KG1 (cell line): ENCODE measurements around the gene USP54.

Experiments used
- DNase-seq: peaks from one replicate; lab custom pipeline; 2025; lab: John Stamatoyannopoulos, UW

The USP54 gene

DNA sequence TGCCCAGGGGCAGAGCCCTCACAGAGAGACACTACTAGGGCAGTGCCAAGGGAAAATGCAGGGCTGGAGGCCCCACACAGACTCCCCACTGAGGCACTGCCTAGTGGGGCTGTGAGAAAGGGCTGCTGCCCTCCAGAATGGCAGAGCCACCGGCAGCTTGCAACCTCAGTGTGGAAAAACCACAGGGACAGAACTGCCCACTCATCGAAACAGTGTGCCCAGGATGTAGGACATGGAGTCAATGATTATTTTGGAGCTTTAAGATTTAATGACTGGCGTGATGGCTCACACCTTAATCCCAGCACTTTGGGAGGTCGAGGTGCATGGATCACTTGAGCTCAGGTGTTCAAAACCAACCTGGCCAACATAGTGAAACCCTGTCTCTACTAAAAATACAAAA is 130.2 kb downstream of the USP54 start:
- DNase-seq, result no peak

DNA sequence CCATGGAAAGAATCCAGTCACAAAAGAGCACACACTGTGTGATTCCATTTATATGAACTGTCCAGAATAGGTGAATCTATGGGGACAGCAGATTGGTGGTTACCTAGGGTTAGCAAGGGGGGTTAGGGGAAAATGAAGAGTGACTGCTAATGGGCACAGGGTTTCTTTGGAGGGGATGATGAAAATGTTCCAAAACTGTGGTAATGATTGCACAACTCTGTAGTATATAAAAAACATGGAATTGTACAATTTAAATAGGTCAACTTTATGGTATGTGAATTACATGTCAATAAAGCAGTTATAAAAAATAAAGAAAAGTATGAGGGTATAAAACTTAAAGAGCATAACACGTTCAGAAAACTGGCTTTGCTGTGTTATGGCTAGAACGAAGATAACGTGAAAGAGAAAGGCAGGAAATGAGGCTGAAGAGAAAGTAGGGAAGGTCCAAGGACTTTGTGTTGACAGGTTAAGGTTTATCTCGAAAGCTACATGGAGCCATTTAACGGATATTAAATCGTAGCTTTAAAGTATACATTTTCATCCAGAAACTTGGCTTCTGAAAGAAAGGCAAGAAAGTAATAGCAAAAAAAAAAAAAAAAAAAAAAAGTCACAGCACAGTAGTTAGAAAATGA is 131.3 kb downstream of the USP54 start:
- no peak for DNase-seq

DNA sequence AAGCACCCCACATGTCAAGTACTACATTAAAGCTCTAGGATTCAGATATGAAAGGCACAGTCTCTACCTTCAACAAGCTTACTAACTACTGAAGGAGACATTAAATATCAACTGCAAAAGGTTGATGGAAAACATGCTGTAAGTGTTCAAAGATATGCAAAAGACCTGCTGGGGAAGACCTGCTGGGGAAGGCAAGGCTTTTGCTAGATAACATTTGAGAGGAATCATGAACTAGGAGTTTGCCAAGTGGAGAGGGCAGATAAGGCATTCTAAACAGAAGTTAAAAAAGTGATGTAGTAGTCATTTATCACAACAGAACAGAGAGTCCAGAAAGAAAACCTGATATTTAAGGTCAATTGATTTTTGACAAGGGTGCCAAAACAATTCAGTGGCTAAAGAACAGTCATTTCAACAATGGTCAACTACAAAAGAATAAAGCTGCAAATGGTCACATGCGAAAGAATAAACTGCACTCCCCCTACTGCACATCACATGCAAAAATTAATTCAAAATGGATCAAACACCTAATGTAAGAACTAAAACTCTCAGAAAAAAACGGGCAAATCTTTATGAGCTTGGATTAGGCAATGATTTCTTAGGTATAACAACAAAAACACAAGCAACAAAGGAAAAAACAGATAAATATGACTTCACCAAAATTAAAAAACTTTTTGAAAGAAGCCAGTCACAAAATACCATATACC is 134.8 kb downstream of the USP54 start:
- no peak for DNase-seq

DNA sequence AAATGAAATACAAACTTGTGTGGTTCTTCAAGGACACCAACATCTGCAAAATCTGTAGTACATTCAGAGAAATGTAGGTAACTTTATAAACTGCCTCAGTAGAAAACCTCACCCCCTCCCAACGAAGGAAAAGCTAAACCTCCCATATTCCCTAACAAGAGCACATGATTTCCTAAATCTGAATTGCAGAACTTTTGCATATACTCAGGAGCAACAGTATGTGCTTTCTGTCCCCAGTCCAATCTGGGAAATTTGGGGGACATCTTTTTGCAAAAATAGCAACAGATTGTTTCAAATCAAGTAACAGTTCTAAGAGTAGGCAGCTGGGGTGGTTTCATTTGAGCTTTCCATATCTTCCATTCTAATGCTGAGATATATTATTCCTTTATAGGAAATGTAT is 142.0 kb downstream of the USP54 start:
- DNase-seq, result no peak

DNA sequence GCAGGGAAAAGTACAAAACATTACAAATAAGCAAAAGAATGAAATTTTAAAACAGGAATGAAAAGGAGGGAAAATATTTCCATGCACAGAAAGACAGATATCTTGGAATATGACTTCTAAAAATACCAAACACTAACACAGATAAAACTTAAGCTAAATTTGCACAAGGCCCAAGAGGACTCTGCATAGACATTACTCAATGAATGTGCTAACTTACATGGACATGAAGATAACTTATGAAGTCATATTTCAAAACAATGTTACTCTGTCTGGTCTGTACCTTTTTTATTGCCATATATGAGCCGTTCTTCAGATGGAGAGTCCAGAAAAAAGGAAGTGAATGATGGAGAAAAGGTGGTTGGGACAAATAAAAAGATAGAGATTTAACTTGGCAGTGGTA is 142.8 kb downstream of the USP54 start:
- no peak for DNase-seq
